ENCODE measurements around the gene RNF215.

GRCh38 chr22:30402028-30402765, 15.0 kb upstream of the RNF215 start:
- no peak for TF ChIP-seq CTCF (IDR thresholded peaks at IDR 0.05; ENCODE audit: low read length)
- no peak for TF ChIP-seq EZH2 (IDR thresholded peaks at IDR 0.05; ENCODE audit: borderline replicate concordance, low read length)

All from OCI-LY1 (cell line).